Muscle layer of colon (tissue), 2 donors: ENCODE results near the gene ZEB1.

ENCODE experiments used
- H3K27ac ChIP-seq: one replicate; pipeline ENCODE4 v1.7.0; 2013; ENCODE audit warnings: low read depth, mild to moderate bottlenecking, low read length, moderate library complexity
- H3K27me3 ChIP-seq, 2 donors: one replicate each; pipeline ENCODE4 v1.7.0; 2013; ENCODE audit warnings: low read length in 2 of 2, mild to moderate bottlenecking in 2 of 2; ENCODE audit not compliant: insufficient read depth in 2 of 2, control insufficient read depth in 1 of 2
- H3K36me3 ChIP-seq: one replicate; pipeline ENCODE4 v1.7.0; 2013; ENCODE audit warnings: mild to moderate bottlenecking, low read length; ENCODE audit not compliant: insufficient read depth
- H3K4me1 ChIP-seq: one replicate; pipeline ENCODE4 v1.7.0; 2013; ENCODE audit warnings: mild to moderate bottlenecking, low read length; ENCODE audit not compliant: insufficient read depth
- H3K4me3 ChIP-seq, 2 donors: one replicate each; pipeline ENCODE4 v1.7.0; 2013; ENCODE audit warnings: low read length in 2 of 2, low read depth in 1 of 2, mild to moderate bottlenecking in 1 of 2, moderate library complexity in 1 of 2
- H3K9ac ChIP-seq: one replicate; pipeline ENCODE4 v1.7.0; 2013; ENCODE audit warnings: low read length
- H3K9me3 ChIP-seq: one replicate; pipeline ENCODE4 v1.7.0; 2013; ENCODE audit warnings: mild to moderate bottlenecking, low read length
- donor health status: abdominal sarcoma.
- donor health status: Adenocarcinoma of cecum.

Gene ZEB1

GRCh38 chr10:31372439-31372838 is 53.4 kb downstream of the ZEB1 start:
- no peaks in the 10 kb centered on the region for H3K9me3 ChIP-seq
- H3K27ac ChIP-seq, result no peak overlapping the region
- H3K9ac ChIP-seq, result no peak overlapping the region
- H3K36me3 ChIP-seq, result no peaks in the 10 kb centered on the region
- no peak overlapping the region for H3K4me3 ChIP-seq
- H3K27me3 ChIP-seq, result no peaks in the 10 kb centered on the region
- H3K4me1 ChIP-seq, result peaks cover 31% of the 10 kb centered on the region

DNA sequence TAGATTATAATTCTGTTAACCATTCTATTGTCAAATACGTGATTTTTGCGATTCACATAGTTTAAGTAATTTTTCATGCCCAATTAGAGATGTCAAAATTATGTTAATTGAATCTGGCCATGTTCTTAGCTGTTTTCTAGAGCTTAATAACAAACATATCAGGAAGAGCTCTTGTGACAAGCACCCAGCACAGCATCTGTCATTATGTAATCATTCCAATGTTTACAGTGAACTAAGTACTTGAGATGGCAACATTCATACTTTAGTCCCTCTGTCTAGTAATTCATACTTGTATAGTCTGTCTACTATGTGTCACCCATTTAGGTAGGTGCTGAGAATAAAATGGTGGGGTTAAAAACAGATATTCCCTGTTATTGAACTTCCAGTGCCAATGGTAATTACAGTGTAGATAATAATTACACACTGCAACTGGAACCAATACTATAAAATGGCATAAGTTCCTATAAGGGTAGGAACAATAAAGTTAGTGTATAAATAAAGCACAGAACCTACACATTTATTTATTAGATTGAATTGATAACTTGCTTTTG is 55.2 kb downstream of the ZEB1 start:
- Histone ChIP-seq H3K36me3 (no peaks in the 10 kb centered on the region), H3K4me1 (peaks cover 31% of the 10 kb centered on the region), H3K9me3 (no peaks in the 10 kb centered on the region), H3K27me3 (no peaks in the 10 kb centered on the region), H3K4me3 (no peak overlapping the region), H3K9ac (no peak overlapping the region), H3K27ac (no peak overlapping the region)

DNA sequence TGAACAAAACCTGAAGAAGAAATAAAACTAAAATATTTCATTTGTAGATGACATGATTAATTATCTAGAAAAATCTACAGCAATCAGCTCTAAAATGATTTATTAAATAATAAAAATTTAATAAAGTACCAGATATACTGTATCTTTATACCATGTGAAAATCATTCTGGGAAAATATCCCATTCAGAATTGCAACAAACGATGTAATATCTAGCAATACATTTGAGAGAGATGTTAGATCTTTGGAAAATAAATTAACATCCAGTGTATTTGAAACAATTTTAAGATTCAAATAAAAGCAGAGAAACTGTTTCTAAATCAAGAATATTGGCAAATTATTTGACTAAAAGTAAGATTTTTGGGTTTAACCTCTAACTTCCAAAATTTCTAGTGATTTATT is 62.2 kb downstream of the ZEB1 start:
- Histone ChIP-seq H3K27ac (no peak overlapping the region), H3K4me1 (peaks cover 3% of the 10 kb centered on the region), H3K27me3 (no peaks in the 10 kb centered on the region), H3K36me3 (no peaks in the 10 kb centered on the region), H3K9me3 (no peaks in the 10 kb centered on the region), H3K9ac (no peak overlapping the region), H3K4me3 (no peak overlapping the region)

- Histone ChIP-seq H3K4me3 (no peak overlapping the region), H3K4me1 (peaks cover 3% of the 10 kb centered on the region), H3K9me3 (no peaks in the 10 kb centered on the region), H3K9ac (no peak overlapping the region), H3K27me3 (no peaks in the 10 kb centered on the region), H3K27ac (no peak overlapping the region), H3K36me3 (no peaks in the 10 kb centered on the region)
Observed at GRCh38 chr10:31381766-31382316, 62.8 kb downstream of the ZEB1 start.

DNA sequence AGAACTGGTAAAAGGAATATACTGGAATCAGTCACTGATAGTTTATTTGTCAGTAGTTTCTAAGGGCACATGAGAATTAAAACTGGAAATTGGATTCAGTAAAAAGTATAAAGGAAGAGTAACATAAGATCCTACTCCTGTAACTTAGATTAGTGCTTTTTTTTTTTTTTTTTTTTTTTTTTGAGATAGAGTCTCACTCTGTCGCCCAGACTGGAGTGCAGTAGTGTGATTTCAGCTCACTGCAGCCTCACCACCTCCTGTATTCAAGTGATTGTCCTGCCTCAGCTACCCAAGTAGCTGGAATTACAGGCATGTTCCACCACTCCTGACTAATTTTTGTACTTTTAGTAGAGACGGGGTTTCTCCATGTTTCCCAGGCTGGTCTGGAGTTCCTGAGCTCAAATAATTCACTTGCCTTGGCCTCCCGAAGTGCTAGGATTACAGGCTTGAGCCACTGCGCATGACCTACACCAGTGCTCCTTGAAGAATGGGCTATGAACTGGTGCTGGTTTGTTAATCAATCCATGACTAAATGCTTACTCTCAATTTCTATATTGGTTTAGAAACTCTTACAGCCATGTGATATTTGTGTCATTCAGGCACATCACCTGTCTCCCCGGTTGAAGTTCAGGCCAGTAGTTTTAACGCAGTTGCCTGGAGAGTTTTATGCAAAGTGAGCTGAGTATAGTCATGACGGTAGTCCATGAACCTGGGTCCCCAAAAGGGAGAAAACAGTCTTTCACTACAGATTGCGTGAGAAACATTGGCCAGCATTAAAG is 65.0 kb downstream of the ZEB1 start:
- peaks cover 3% of the 10 kb centered on the region for H3K4me1 ChIP-seq
- no peaks in the 10 kb centered on the region for H3K27me3 ChIP-seq
- no peak overlapping the region for H3K27ac ChIP-seq

GRCh38 chr10:31384589-31384949 is 65.6 kb downstream of the ZEB1 start:
- no peak overlapping the region for H3K27ac ChIP-seq
- H3K27me3 ChIP-seq, result no peaks in the 10 kb centered on the region

More for the DNA sequence above, 65.0 kb downstream of the ZEB1 start:
- Histone ChIP-seq H3K36me3 (peaks cover 9% of the 10 kb centered on the region), H3K4me3 (no peak overlapping the region), H3K9ac (no peak overlapping the region), H3K9me3 (no peaks in the 10 kb centered on the region)

DNA sequence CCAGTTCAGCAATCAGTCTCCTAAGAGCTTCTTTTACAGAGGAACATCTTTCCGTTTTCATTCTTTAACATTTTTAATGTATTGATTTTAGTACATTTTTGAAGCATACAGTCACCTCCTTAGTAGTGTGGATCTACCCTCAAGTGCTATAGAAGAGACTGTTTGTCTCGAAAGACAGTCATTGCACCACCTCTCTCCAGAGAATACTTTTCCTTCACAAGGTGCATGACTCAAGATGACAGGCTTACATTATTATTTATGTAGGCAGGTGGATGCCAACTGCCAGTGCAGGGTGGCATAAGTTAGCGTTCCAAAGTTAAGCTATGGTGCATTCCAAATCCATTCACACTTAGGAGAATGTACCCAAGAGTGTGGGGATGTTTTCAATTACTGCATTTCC is 71.8 kb downstream of the ZEB1 start:
- no peak overlapping the region for H3K27ac ChIP-seq
- H3K27me3 ChIP-seq, result no peaks in the 10 kb centered on the region
- H3K36me3 ChIP-seq, result peaks cover 11% of the 10 kb centered on the region
- no peak overlapping the region for H3K9ac ChIP-seq
- H3K4me1 ChIP-seq, result peaks cover 19% of the 10 kb centered on the region
- H3K4me3 ChIP-seq, result no peak overlapping the region
- no peaks in the 10 kb centered on the region for H3K9me3 ChIP-seq

More at GRCh38 chr10:31384589-31384949, 65.6 kb downstream of the ZEB1 start:
- no peak overlapping the region for H3K9ac ChIP-seq
- H3K4me3 ChIP-seq, result no peak overlapping the region
- peaks cover 3% of the 10 kb centered on the region for H3K4me1 ChIP-seq
- no peaks in the 10 kb centered on the region for H3K9me3 ChIP-seq
- H3K36me3 ChIP-seq, result peaks cover 11% of the 10 kb centered on the region

- H3K4me3 ChIP-seq, result no peak overlapping the region
- H3K4me1 ChIP-seq, result peaks cover 27% of the 10 kb centered on the region
- no peak overlapping the region for H3K27ac ChIP-seq
- H3K9ac ChIP-seq, result no peak overlapping the region
- no peaks in the 10 kb centered on the region for H3K9me3 ChIP-seq
- H3K36me3 ChIP-seq, result peaks cover 3% of the 10 kb centered on the region
- H3K27me3 ChIP-seq, result no peaks in the 10 kb centered on the region
Observed at GRCh38 chr10:31393844-31394243, 74.8 kb downstream of the ZEB1 start.

DNA sequence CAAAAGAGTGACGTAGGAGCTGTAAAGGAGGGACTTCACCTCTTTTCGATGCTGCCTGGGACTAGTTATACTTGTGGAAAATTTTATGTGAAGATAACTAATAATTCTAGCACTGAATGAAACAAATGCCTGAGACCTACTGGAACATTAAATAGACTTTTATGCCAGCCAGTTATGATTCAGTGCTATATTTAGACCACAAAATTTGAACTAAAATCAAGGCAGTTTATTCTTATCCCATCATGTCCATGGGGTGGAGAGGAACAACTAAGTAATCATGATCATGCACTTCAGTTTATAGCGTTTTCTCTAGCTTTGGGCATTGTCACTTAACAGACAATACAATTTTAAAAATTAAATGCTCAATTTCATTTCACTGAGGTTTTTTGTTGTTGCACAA is 76.7 kb downstream of the ZEB1 start:
- H3K36me3 ChIP-seq, result no peaks in the 10 kb centered on the region
- H3K4me3 ChIP-seq, result no peak overlapping the region
- no peaks in the 10 kb centered on the region for H3K27me3 ChIP-seq
- no peak overlapping the region for H3K27ac ChIP-seq
- H3K4me1 ChIP-seq, result peaks cover 38% of the 10 kb centered on the region
- no peaks in the 10 kb centered on the region for H3K9me3 ChIP-seq
- no peak overlapping the region for H3K9ac ChIP-seq

- H3K4me3 ChIP-seq, result no peak overlapping the region
- no peak overlapping the region for H3K9ac ChIP-seq
- H3K27ac ChIP-seq, result no peak overlapping the region
- no peaks in the 10 kb centered on the region for H3K36me3 ChIP-seq
- peaks cover 38% of the 10 kb centered on the region for H3K4me1 ChIP-seq
- no peaks in the 10 kb centered on the region for H3K27me3 ChIP-seq
- no peaks in the 10 kb centered on the region for H3K9me3 ChIP-seq
Observed at GRCh38 chr10:31396376-31396775, 77.4 kb downstream of the ZEB1 start.

DNA sequence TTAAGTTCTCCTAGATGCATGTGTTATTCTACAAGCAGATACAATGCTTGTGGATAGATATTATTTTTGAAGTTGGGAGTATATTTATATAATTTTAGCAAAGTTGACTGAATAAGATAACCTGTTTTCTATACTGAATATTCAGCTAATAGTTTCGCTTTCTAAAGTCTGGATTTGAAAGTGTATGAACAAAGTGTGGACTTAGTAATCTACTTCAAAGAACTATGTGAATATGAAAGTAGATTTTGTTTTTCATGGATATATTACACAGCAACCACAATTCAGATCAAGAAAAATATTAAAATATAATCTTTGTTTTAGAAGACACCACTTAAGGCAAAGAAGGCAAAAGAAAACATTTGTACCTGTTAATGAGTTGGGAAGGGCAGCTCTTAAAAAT is 78.8 kb downstream of the ZEB1 start:
- H3K27ac ChIP-seq, result no peak overlapping the region
- H3K4me3 ChIP-seq, result no peak overlapping the region
- no peaks in the 10 kb centered on the region for H3K9me3 ChIP-seq
- H3K36me3 ChIP-seq, result no peaks in the 10 kb centered on the region
- peaks cover 38% of the 10 kb centered on the region for H3K4me1 ChIP-seq
- H3K9ac ChIP-seq, result no peak overlapping the region
- H3K27me3 ChIP-seq, result no peaks in the 10 kb centered on the region

GRCh38 chr10:31399171-31399570 is 80.2 kb downstream of the ZEB1 start:
- Histone ChIP-seq H3K27ac (no peak overlapping the region), H3K4me1 (peaks cover 32% of the 10 kb centered on the region), H3K36me3 (no peaks in the 10 kb centered on the region), H3K9me3 (no peaks in the 10 kb centered on the region), H3K4me3 (no peak overlapping the region), H3K9ac (no peak overlapping the region), H3K27me3 (no peaks in the 10 kb centered on the region)
